Type B pancreatic cell (in vitro differentiated cells): Measurements from ENCODE around the gene BRD4. TPM values are rescaled to one million over a fixed set of nuclear protein-coding genes. Genes with fewer than 3 reads are reported as not detected.

ENCODE experiments used
- DNase-seq: peaks from one replicate; pipeline ENCODE4 v3.0.0; 2021; ENCODE audit warnings: mixed read lengths; ENCODE audit not compliant: unreplicated experiment; ENCODE audit errors: extremely low spot score
- H3K27ac Mint-ChIP-seq: 2 replicates; pipeline ENCODE4 v1.8.0; 2021; ENCODE audit warnings: mild to moderate bottlenecking, mixed read lengths
- H3K27me3 Mint-ChIP-seq: 2 replicates; pipeline ENCODE4 v1.8.0; 2021; ENCODE audit warnings: mixed read lengths
- H3K36me3 Mint-ChIP-seq: 2 replicates; pipeline ENCODE4 v1.8.0; 2021; ENCODE audit warnings: mixed read lengths
- H3K4me1 Mint-ChIP-seq: one replicate; pipeline ENCODE4 v1.8.0; 2021; ENCODE audit warnings: mixed read lengths; ENCODE audit not compliant: unreplicated experiment
- H3K4me3 Mint-ChIP-seq: 2 replicates; pipeline ENCODE4 v1.8.0; 2021; ENCODE audit warnings: mild to moderate bottlenecking, mixed read lengths
- H3K9me3 Mint-ChIP-seq: 2 replicates; pipeline ENCODE4 v1.8.0; 2021; ENCODE audit warnings: mixed read lengths
- CTCF ChIP-seq: fragments of 200-600 bp; sonication (generic); conservative IDR thresholded peaks from 2 replicates; pipeline ENCODE4 v1.5.0; 2021; ENCODE audit warnings: antibody characterized with exemption, mild to moderate bottlenecking
- total RNA-seq: library from RNA; stranded (reverse); gene quantifications from 2 replicates; pipeline ENCODE4 v1.2.1, GENCODE V29; 2021; ENCODE audit warnings: low replicate concordance

The BRD4 gene
- total RNA-seq, 1 donor from 2014 or later = 123 TPM

GRCh38 chr19:15260939-15261338 is 71.4 kb downstream of the BRD4 start:
- Mint-ChIP-seq H3K9me3 (no peaks in the 10 kb centered on the region), H3K27ac (peak overlapping the region; percentile 26), H3K27me3 (no peaks in the 10 kb centered on the region), H3K36me3 (peaks cover 8% of the 10 kb centered on the region), H3K4me3 (no peak overlapping the region), H3K4me1 (no peaks in the 10 kb centered on the region)
- DNase-seq = no peak
- TF ChIP-seq CTCF = peak; percentile 51

- Mint-ChIP-seq H3K4me3 (no peak overlapping the region), H3K27me3 (no peaks in the 10 kb centered on the region), H3K4me1 (no peaks in the 10 kb centered on the region), H3K36me3 (peaks cover 9% of the 10 kb centered on the region), H3K27ac (no peak overlapping the region), H3K9me3 (no peaks in the 10 kb centered on the region)
- TF ChIP-seq CTCF = no peak
- no peak for DNase-seq
Observed at GRCh38 chr19:15259907-15260306, 72.4 kb downstream of the BRD4 start.

DNA sequence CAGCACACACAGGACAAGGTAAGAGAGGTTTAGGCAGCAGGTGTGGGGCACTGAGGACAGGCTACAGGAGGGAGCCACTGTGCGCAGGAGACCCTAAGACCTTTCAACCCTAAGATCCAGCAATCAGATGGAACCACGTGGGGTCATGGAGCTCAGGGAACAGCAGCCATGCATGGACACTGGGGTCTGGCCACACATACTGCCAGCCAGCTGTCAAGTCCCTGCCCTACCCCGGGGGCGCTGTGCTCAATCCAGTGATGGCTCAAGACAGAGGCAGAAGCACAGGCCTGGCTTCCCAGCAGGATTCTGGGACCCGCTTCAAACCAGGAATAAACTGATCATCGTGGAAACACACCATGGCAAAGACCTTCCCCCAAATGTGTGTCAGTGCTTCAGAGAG is 74.6 kb downstream of the BRD4 start:
- H3K4me3 Mint-ChIP-seq = no peak overlapping the region
- H3K4me1 Mint-ChIP-seq = no peaks in the 10 kb centered on the region
- peaks cover 14% of the 10 kb centered on the region for H3K36me3 Mint-ChIP-seq
- no peak for DNase-seq
- no peak overlapping the region for H3K27ac Mint-ChIP-seq
- no peaks in the 10 kb centered on the region for H3K27me3 Mint-ChIP-seq
- no peaks in the 10 kb centered on the region for H3K9me3 Mint-ChIP-seq
- no peak for TF ChIP-seq CTCF

- DNase-seq = no peak
- Mint-ChIP-seq H3K9me3 (no peaks in the 10 kb centered on the region), H3K27ac (no peak overlapping the region), H3K4me1 (peaks cover 8% of the 10 kb centered on the region), H3K36me3 (peaks cover 17% of the 10 kb centered on the region), H3K27me3 (no peaks in the 10 kb centered on the region), H3K4me3 (no peak overlapping the region)
- no peak for TF ChIP-seq CTCF
Observed at GRCh38 chr19:15256708-15257331, 75.5 kb downstream of the BRD4 start.

DNA sequence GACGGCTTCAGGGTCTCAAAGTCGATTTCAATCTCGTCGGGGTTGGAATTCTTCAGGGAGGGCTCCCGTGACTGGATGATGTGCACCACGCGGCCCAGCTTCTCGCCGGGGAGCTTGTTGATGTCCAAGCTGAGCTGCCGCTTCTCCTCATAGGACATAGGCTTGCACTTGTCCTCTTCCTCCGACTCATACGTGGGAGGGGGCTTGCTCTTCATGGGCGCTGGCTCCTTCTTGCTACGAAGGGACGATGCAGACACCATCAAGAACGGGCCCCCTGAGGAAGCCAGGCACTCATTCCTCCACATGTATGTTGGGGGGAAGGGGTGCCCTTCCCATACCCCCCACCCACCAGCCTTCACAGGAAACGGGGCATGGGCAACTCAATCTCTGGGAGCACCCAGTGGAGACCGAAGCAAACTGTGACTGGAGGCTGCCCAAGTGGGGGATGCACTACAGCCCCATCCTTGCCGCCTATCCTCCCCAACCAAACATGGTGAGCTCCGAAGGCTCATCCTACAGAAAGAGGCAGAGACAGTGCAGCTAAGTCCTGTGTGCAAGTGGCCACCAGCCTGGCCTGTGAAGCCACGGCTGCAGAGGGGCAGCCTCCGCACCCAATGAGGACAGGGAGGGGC is 76.9 kb downstream of the BRD4 start:
- no peaks in the 10 kb centered on the region for H3K27me3 Mint-ChIP-seq
- no peak for DNase-seq
- peaks cover 13% of the 10 kb centered on the region for H3K36me3 Mint-ChIP-seq
- H3K4me3 Mint-ChIP-seq = no peak overlapping the region
- H3K27ac Mint-ChIP-seq = peak overlapping the region; percentile 26
- H3K4me1 Mint-ChIP-seq = peaks cover 9% of the 10 kb centered on the region
- no peaks in the 10 kb centered on the region for H3K9me3 Mint-ChIP-seq
- TF ChIP-seq CTCF = no peak
